Measurements from ENCODE around the gene HLA-DPB1. TPM values are rescaled to one million over a fixed set of nuclear protein-coding genes. Genes with fewer than 3 reads are reported as not detected.

HLA-DPB1 gene
- total RNA-seq, 1 donor from 2014 or later: 13.5 TPM

DNA sequence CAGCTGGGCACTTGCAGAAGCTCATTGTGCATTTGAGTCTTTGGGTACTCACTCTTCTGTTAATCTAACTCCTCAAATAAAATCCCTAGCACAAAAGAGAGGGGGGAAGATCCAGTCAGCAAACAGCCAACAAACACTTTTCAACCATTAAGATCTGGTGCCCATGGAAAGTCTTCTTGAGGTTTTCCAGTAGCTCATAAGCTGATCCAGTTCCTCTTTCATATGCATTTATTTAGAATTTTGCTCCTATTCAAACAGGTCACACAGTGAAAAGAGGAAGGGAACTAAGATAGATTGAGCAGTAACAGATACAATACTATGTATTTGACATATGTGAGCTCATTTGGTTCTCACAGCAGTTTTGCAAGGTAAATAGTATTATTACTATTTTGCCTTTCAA is 38.6 kb downstream of the HLA-DPB1 start:
- TF ChIP-seq, protein P1, sequence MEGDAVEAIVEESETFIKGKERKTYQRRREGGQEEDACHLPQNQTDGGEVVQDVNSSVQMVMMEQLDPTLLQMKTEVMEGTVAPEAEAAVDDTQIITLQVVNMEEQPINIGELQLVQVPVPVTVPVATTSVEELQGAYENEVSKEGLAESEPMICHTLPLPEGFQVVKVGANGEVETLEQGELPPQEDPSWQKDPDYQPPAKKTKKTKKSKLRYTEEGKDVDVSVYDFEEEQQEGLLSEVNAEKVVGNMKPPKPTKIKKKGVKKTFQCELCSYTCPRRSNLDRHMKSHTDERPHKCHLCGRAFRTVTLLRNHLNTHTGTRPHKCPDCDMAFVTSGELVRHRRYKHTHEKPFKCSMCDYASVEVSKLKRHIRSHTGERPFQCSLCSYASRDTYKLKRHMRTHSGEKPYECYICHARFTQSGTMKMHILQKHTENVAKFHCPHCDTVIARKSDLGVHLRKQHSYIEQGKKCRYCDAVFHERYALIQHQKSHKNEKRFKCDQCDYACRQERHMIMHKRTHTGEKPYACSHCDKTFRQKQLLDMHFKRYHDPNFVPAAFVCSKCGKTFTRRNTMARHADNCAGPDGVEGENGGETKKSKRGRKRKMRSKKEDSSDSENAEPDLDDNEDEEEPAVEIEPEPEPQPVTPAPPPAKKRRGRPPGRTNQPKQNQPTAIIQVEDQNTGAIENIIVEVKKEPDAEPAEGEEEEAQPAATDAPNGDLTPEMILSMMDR (IDR thresholded peaks at IDR 0.05; ENCODE audit: unreplicated experiment): no peak
- Mint-ChIP-seq H3K9me3 (ENCODE audit: low read depth) (no peaks in the 10 kb centered on the region), H3K27ac (no peak overlapping the region), H3K27me3 (peaks cover 68% of the 10 kb centered on the region), H3K36me3 (ENCODE audit: insufficient read depth) (no peaks in the 10 kb centered on the region), H3K4me1 (ENCODE audit: low read depth) (peaks cover 16% of the 10 kb centered on the region), H3K4me3 (ENCODE audit: low read depth) (no peak overlapping the region)
- DNase-seq (ENCODE audit: low spot score, unreplicated experiment): no peak

DNA sequence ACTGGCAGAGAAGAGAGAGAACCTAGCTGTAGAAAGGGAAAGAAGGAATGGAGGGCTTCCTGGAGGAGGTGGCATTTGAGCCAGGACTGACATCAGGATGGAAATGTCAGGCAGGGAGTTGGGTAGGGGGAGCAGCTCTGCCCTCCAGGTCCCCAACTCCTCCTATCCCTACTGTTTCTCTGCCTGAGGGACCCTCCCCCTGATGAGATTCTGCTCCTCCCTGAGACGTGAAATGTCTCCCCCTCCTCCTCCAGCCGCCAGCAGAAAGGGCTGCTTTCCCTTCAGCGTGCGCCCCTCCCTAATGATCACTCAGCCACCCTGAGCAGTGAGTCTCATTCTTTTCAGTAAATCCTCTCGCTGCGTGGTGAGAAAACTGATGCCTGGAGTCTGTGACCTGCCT is 40.6 kb downstream of the HLA-DPB1 start:
- Mint-ChIP-seq H3K4me3 (ENCODE audit: low read depth) (peak overlapping the region; percentile 57), H3K4me1 (ENCODE audit: low read depth) (peaks cover 23% of the 10 kb centered on the region), H3K27me3 (peaks cover 57% of the 10 kb centered on the region), H3K36me3 (ENCODE audit: insufficient read depth) (no peaks in the 10 kb centered on the region), H3K27ac (peak overlapping the region; percentile 4), H3K9me3 (ENCODE audit: low read depth) (no peaks in the 10 kb centered on the region)
- TF ChIP-seq, protein P1 (IDR thresholded peaks at IDR 0.05; ENCODE audit: unreplicated experiment): no peak
- no peak for DNase-seq (ENCODE audit: low spot score, unreplicated experiment)

DNA sequence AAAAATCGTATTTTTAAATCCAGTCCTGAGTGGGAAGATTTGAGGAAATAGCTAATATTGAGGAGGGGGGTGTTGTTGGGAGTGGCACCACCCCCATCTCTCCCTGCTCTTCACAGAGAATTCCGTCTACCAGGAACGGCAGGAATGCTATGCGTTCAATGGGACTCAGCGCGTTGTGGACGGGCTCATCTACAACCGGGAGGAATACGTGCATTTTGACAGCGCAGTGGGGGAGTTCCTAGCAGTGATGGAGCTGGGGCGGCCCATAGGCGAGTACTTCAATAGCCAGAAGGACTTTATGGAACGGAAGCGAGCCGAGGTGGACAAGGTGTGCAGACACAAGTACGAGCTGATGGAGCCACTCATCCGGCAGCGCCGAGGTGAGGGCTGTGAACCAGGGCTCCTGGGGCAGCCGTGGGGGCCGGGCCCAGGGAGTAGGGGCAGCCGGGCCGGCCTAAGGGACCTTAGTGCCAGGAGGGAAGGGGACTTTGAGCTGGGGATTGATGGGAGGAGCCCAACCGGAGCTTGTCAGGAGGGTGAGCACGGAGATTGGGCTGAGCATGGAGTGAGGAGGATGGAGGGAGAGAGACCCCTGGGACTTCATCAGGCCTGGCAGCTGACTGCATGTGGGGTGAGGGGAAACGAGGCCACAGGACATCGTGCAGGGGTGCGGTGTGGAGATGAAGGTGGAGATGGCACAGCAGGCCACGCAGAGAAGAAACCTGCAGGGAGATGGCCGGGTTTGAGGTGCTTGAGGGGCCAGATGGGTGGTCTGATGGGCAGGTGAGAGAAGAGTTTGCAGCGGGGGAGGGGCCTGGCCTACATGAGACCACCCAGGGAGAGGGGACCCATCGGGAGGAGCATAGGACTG is 41.3 kb downstream of the HLA-DPB1 start:
- H3K9me3 Mint-ChIP-seq (ENCODE audit: low read depth): no peaks in the 10 kb centered on the region
- peak overlapping the region; percentile 4 for H3K27ac Mint-ChIP-seq
- no peak for DNase-seq (ENCODE audit: low spot score, unreplicated experiment)
- H3K27me3 Mint-ChIP-seq: peaks cover 57% of the 10 kb centered on the region
- H3K4me1 Mint-ChIP-seq (ENCODE audit: low read depth): peaks cover 29% of the 10 kb centered on the region
- H3K4me3 Mint-ChIP-seq (ENCODE audit: low read depth): peak overlapping the region; percentile 57
- H3K36me3 Mint-ChIP-seq (ENCODE audit: insufficient read depth): no peaks in the 10 kb centered on the region
- TF ChIP-seq, protein P1 (IDR thresholded peaks at IDR 0.05; ENCODE audit: unreplicated experiment): no peak

DNA sequence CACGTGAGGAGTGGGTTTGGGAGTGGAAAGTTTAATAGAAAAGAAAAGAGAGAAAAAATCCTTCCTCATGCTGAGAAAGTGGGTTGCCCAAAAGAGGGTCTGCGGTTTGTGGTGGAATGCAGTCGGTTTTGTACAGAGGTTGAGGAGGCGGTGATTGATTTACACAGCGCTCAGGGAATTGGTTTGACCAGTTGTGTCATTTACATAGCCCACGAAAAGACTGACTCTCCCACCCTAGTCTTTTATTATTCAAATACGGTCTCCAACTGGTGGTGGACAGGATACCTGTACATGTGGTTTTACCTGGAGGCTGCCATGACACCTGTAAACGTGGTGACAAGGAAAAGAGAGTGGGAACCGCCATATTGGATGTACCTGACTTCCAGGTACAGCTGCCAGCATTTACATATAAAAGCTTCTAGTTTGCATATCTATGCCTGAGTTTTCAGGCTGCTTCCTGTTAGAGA is 42.1 kb downstream of the HLA-DPB1 start:
- Mint-ChIP-seq H3K27me3 (peaks cover 56% of the 10 kb centered on the region), H3K4me1 (ENCODE audit: low read depth) (peaks cover 36% of the 10 kb centered on the region), H3K9me3 (ENCODE audit: low read depth) (no peaks in the 10 kb centered on the region), H3K27ac (no peak overlapping the region), H3K36me3 (ENCODE audit: insufficient read depth) (no peaks in the 10 kb centered on the region), H3K4me3 (ENCODE audit: low read depth) (peak overlapping the region; percentile 44)
- TF ChIP-seq, protein P1 (IDR thresholded peaks at IDR 0.05; ENCODE audit: unreplicated experiment): no peak
- DNase-seq (ENCODE audit: low spot score, unreplicated experiment): no peak

DNA sequence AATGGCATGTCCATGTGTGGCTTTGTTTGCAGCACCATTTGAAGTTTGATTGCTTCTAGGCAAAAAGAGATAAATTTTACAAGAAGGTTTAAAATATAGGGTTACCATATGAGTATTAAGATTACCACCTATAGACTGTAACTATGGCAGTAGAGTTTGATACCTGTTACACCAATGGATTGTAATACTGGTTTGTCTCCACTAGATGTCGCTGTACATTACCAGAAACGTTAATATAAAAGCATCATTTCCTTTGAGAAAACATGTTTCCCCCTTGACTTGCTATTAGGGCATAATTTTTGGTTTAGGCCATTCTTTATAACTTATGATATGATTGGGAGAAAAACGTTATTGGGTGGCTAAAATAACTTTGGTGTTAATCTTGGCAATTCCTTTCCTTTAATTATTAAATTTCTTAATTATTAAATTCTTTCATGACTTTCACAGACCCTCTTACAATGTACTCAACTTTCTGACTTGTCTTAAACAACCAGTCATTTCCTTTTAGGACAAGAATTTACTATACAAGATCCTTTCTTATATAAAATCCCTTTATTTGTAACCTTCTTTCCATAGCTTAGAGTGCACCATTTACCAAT is 42.8 kb downstream of the HLA-DPB1 start:
- peaks cover under 1% of the 10 kb centered on the region for H3K36me3 Mint-ChIP-seq (ENCODE audit: insufficient read depth)
- H3K27me3 Mint-ChIP-seq: peaks cover 51% of the 10 kb centered on the region
- no peak for DNase-seq (ENCODE audit: low spot score, unreplicated experiment)
- peaks cover 37% of the 10 kb centered on the region for H3K4me1 Mint-ChIP-seq (ENCODE audit: low read depth)
- peaks cover 2% of the 10 kb centered on the region for H3K9me3 Mint-ChIP-seq (ENCODE audit: low read depth)
- no peak overlapping the region for H3K4me3 Mint-ChIP-seq (ENCODE audit: low read depth)
- no peak overlapping the region for H3K27ac Mint-ChIP-seq
- TF ChIP-seq, protein P1 (IDR thresholded peaks at IDR 0.05; ENCODE audit: unreplicated experiment): peak; percentile 85

Data from progenitor cell of endocrine pancreas (in vitro differentiated cells).